ENCODE measurements around the gene PHOX2B. TPM values are rescaled to one million over a fixed set of nuclear protein-coding genes. Genes with fewer than 3 reads are reported as not detected.

Gene PHOX2B
- total RNA-seq, 2 experiments from 2014 or later = not detected

- CTCF ChIA-PET = no interaction called here
- TF ChIP-seq CTCF (IDR thresholded peaks at IDR 0.05) = no peak
- Mint-ChIP-seq H3K27ac (no peak overlapping the region), H3K36me3 (ENCODE audit: low read depth) (no peaks in the 10 kb centered on the region), H3K4me3 (no peak overlapping the region), H3K4me1 (ENCODE audit: low read depth) (no peaks in the 10 kb centered on the region), H3K9me3 (peaks cover 5% of the 10 kb centered on the region), H3K27me3 (peaks cover 7% of the 10 kb centered on the region)
- DNase-seq (no peak), ATAC-seq (no peak)
- intact Hi-C loops (cut with micrococcal nuclease) = no loop called here
- POLR2A ChIA-PET = no interaction called here
These were observed 14.2 kb downstream of the PHOX2B start for GRCh38 chr4:41734371-41734770.

- ATAC-seq = no peak
- intact Hi-C loops (cut with micrococcal nuclease) = no loop called here
These were observed 16.9 kb downstream of the PHOX2B start for GRCh38 chr4:41731569-41732126.

GRCh38 chr4:41728573-41728913, 20.0 kb downstream of the PHOX2B start:
- H3K4me1 Mint-ChIP-seq (ENCODE audit: low read depth) = no peaks in the 10 kb centered on the region
- CTCF ChIA-PET = no interaction called here
- H3K27me3 Mint-ChIP-seq = peaks cover 9% of the 10 kb centered on the region
- H3K9me3 Mint-ChIP-seq = peaks cover 6% of the 10 kb centered on the region
- no peak overlapping the region for H3K4me3 Mint-ChIP-seq
- TF ChIP-seq CTCF (IDR thresholded peaks at IDR 0.05) = no peak
- intact Hi-C loops (cut with micrococcal nuclease) = no loop called here
- ATAC-seq (no peak), DNase-seq (no peak)
- no peaks in the 10 kb centered on the region for H3K36me3 Mint-ChIP-seq (ENCODE audit: low read depth)
- POLR2A ChIA-PET = no interaction called here
- H3K27ac Mint-ChIP-seq = no peak overlapping the region

More at GRCh38 chr4:41731569-41732126, 16.9 kb downstream of the PHOX2B start:
- ChIA-PET CTCF (no interaction called here), POLR2A (no interaction called here)
- no peak for TF ChIP-seq CTCF (IDR thresholded peaks at IDR 0.05)
- Mint-ChIP-seq H3K9me3 (peaks cover 5% of the 10 kb centered on the region), H3K27ac (no peak overlapping the region), H3K4me3 (no peak overlapping the region), H3K4me1 (ENCODE audit: low read depth) (no peaks in the 10 kb centered on the region), H3K27me3 (peaks cover 9% of the 10 kb centered on the region), H3K36me3 (ENCODE audit: low read depth) (no peaks in the 10 kb centered on the region)
- no peak for DNase-seq

GRCh38 chr4:41727861-41728572, 20.5 kb downstream of the PHOX2B start:
- DNase-seq (no peak), ATAC-seq (no peak)
- ChIA-PET CTCF (interaction anchor here (2.0 kb wide), 1 partner anchor 66 kb away, joined by 4 read pairs; no protein-coding TSS in a partner anchor), POLR2A (interaction anchor here (1.0 kb wide), 1 partner anchor 11 kb away, joined by 4 read pairs; no protein-coding TSS in a partner anchor)
- no peak for TF ChIP-seq CTCF (IDR thresholded peaks at IDR 0.05)
- no peaks in the 10 kb centered on the region for H3K36me3 Mint-ChIP-seq (ENCODE audit: low read depth)
- H3K4me1 Mint-ChIP-seq (ENCODE audit: low read depth) = no peaks in the 10 kb centered on the region
- H3K27me3 Mint-ChIP-seq = peaks cover 9% of the 10 kb centered on the region
- H3K9me3 Mint-ChIP-seq = peaks cover 6% of the 10 kb centered on the region
- intact Hi-C loops (cut with micrococcal nuclease) = no loop called here
- no peak overlapping the region for H3K4me3 Mint-ChIP-seq
- H3K27ac Mint-ChIP-seq = no peak overlapping the region

- Mint-ChIP-seq H3K36me3 (ENCODE audit: low read depth) (no peaks in the 10 kb centered on the region), H3K27ac (no peak overlapping the region), H3K27me3 (peaks cover 7% of the 10 kb centered on the region), H3K4me1 (ENCODE audit: low read depth) (no peaks in the 10 kb centered on the region), H3K4me3 (no peak overlapping the region), H3K9me3 (peaks cover 6% of the 10 kb centered on the region)
- CTCF ChIA-PET = no interaction called here
- DNase-seq = no peak
- intact Hi-C loops (cut with micrococcal nuclease) = no loop called here
- POLR2A ChIA-PET = no interaction called here
- no peak for TF ChIP-seq CTCF (IDR thresholded peaks at IDR 0.05)
- no peak for ATAC-seq
These were observed 23.3 kb downstream of the PHOX2B start for GRCh38 chr4:41725254-41725653.

Measured in activated CD8-positive, alpha-beta T cell treated with anti-CD3 and anti-CD28 coated beads for 36 hours (primary cell).